Lung (tissue), 12 donors: ENCODE measurements around the gene SLC25A17. TPM values are rescaled to one million over a fixed set of nuclear protein-coding genes. Genes with fewer than 3 reads are reported as not detected.
"Not testable (repeated sequence)": the region's sequence is repeated elsewhere in the genome, so short reads cannot be mapped to it uniquely, and the experiment has no call there.

Source experiments
- ATAC-seq: fragments of 200-7000 bp; cut with Tn5 transposase; one replicate; pipeline ENCODE4 v1.9.1; 2020; ENCODE audit warnings: moderate number of reproducible peaks; ENCODE audit not compliant: insufficient read depth, low FRiP score
- DNase-seq, 3 donors: peaks; one replicate each; pipeline ENCODE4 v3.0.0-alpha.2; 2013 to 2017
- H3K27ac ChIP-seq, 2 donors: one replicate each; pipeline ENCODE4 v1.5.1; 2013; ENCODE audit warnings: mild to moderate bottlenecking in 2 of 2, moderate library complexity in 2 of 2, control low read depth in 1 of 2, inconsistent platforms in 1 of 2, low read depth in 1 of 2, low read length in 1 of 2
- H3K27me3 ChIP-seq, 3 donors: one replicate each; pipeline ENCODE4 v1.5.1; 2013; ENCODE audit warnings: low read length in 2 of 3; ENCODE audit not compliant: control insufficient read depth in 3 of 3, insufficient read depth in 3 of 3
- H3K36me3 ChIP-seq, 4 donors: one replicate each; pipeline ENCODE4 v1.5.1; 2013; ENCODE audit warnings: low read length in 4 of 4, mild to moderate bottlenecking in 1 of 4, moderate library complexity in 1 of 4; ENCODE audit not compliant: control insufficient read depth in 4 of 4, insufficient read depth in 4 of 4
- H3K4me1 ChIP-seq, 5 donors: one replicate each; pipeline ENCODE4 v1.5.1; 2013; ENCODE audit warnings: low read length in 5 of 5, mild to moderate bottlenecking in 2 of 5, moderate library complexity in 1 of 5; ENCODE audit not compliant: control insufficient read depth in 5 of 5, insufficient read depth in 5 of 5
- H3K4me3 ChIP-seq: one replicate; pipeline ENCODE4 v1.5.1; 2013; ENCODE audit warnings: mild to moderate bottlenecking, control low read depth, moderate library complexity
- H3K9ac ChIP-seq, 2 donors: one replicate each; pipeline ENCODE4 v1.5.1; 2013; ENCODE audit warnings: low read length in 2 of 2, control low read depth in 1 of 2; ENCODE audit not compliant: insufficient read depth in 1 of 2
- H3K9me3 ChIP-seq, 4 donors: one replicate each; pipeline ENCODE4 v1.5.1; 2013; ENCODE audit warnings: low read length in 3 of 4, mild to moderate bottlenecking in 1 of 4, moderate library complexity in 1 of 4; ENCODE audit not compliant: control insufficient read depth in 4 of 4, insufficient read depth in 3 of 4
- CTCF ChIP-seq: IDR thresholded peaks from 2 replicates; pipeline ENCODE4 v1.5.1; 2012; ENCODE audit warnings: mild to moderate bottlenecking; ENCODE audit errors: control extremely low read depth, extremely low read depth
- WGBS, 2 donors: extraction: QIAGEN DNeasy Blood & Tissue Kit; methylation state at CpG; one replicate each; pipeline ENCODE4 v1.1.7; 2013; 5-methylcytosine and 5-hydroxymethylcytosine counted together
- polyA plus RNA-seq, 2 donors: library from polyadenylated mRNA; stranded (reverse); fragments of 200-250 nt; gene quantifications; one replicate each; pipeline ENCODE4 v1.2.1, GENCODE V29; 2013
- total RNA-seq, 2 donors: library from RNA; depleted of rRNA in 1 of 2; stranded (reverse); fragments of >200 nt in 1 of 2; gene quantifications; one replicate each; pipeline ENCODE4 v1.2.1, GENCODE V29; 2014 to 2021
- donor health status: control.
- donor health status: control.
- donor health status: Bipolar disorder and iron deficiency.
- donor health status: healthy.
- donor health status: DM: yes; HTN: yes; CAD: no.

SLC25A17 gene
- total and polyA plus RNA-seq, 4 donors, result 13.7 to 17.4 (median 15.5) TPM

- DNase-seq (no peak), ATAC-seq (no peak)
- Histone ChIP-seq H3K27me3 (no peaks in the 10 kb centered on the region), H3K36me3 (peaks cover 0 to 7% (median 4%) of the 10 kb centered on the region in 4 donors), H3K27ac (no peak overlapping the region), H3K4me3 (no peak overlapping the region), H3K9me3 (no peaks in the 10 kb centered on the region), H3K4me1 (no peaks in the 10 kb centered on the region), H3K9ac (no peak overlapping the region)
- WGBS, 2 donors, result 87 to 92% methylated on average over 2 of the region's 2 CpGs
- TF ChIP-seq CTCF, result no peak
Measured at GRCh38 chr22:40792451-40792850, 26.7 kb downstream of the SLC25A17 start.

GRCh38 chr22:40791241-40791640 is 27.9 kb downstream of the SLC25A17 start:
- TF ChIP-seq CTCF, result no peak
- no peak overlapping the region for H3K9ac ChIP-seq
- no peaks in the 10 kb centered on the region for H3K9me3 ChIP-seq
- peak in 1 of 3 donors; percentile 1 for DNase-seq
- no peak overlapping the region for H3K4me3 ChIP-seq
- H3K27me3 ChIP-seq, result no peaks in the 10 kb centered on the region
- peaks cover 0 to 11% (median 6%) of the 10 kb centered on the region in 4 donors for H3K36me3 ChIP-seq
- H3K27ac ChIP-seq, result no peak overlapping the region
- no peaks in the 10 kb centered on the region for H3K4me1 ChIP-seq
- ATAC-seq, result no peak

- Histone ChIP-seq H3K9me3 (no peaks in the 10 kb centered on the region), H3K27me3 (no peaks in the 10 kb centered on the region), H3K4me1 (no peaks in the 10 kb centered on the region), H3K27ac (no peak overlapping the region), H3K36me3 (peaks cover 0 to 14% (median 9%) of the 10 kb centered on the region in 4 donors), H3K4me3 (no peak overlapping the region), H3K9ac (no peak overlapping the region)
- ATAC-seq (no peak), DNase-seq (no peak)
- no peak for TF ChIP-seq CTCF
- 98% methylated on average over 22 of the region's 22 CpGs for WGBS, 2 donors
Measured at GRCh38 chr22:40789131-40789530, 30.0 kb downstream of the SLC25A17 start.

- no peak for DNase-seq
- ATAC-seq, result no peak
- Histone ChIP-seq H3K9ac (no peak overlapping the region), H3K36me3 (peaks cover 5 to 15% (median 6%) of the 10 kb centered on the region in 4 donors), H3K4me1 (no peaks in the 10 kb centered on the region), H3K27ac (no peak overlapping the region), H3K9me3 (no peaks in the 10 kb centered on the region), H3K27me3 (no peaks in the 10 kb centered on the region), H3K4me3 (no peak overlapping the region)
- TF ChIP-seq CTCF, result no peak
- 87 to 91% methylated on average over 3 of the region's 3 CpGs for WGBS, 2 donors
Measured at GRCh38 chr22:40782521-40782920, 36.6 kb downstream of the SLC25A17 start.

GRCh38 chr22:40781749-40782148 is 37.4 kb downstream of the SLC25A17 start:
- not testable (repeated sequence) for H3K27ac ChIP-seq, H3K4me3 ChIP-seq, ATAC-seq, DNase-seq, H3K9ac ChIP-seq, H3K27me3 ChIP-seq, H3K4me1 ChIP-seq, H3K9me3 ChIP-seq
- peaks cover 5 to 17% (median 9%) of the 10 kb centered on the region in 4 donors for H3K36me3 ChIP-seq
- WGBS, 2 donors, result 92 to 93% methylated on average over 14 of the region's 14 CpGs
